PC-3 (cell line): Measurements from ENCODE around the gene CSNK1G1. TPM values are rescaled to one million over a fixed set of nuclear protein-coding genes. Genes with fewer than 3 reads are reported as not detected.

Source experiments
- ATAC-seq: fragments of 200-7000 bp; cut with Tn5 transposase; 2 replicates; pipeline ENCODE4 v1.9.1; 2020; ENCODE audit warnings: mild to moderate bottlenecking, moderate library complexity
- BruUV-seq: library from RNA; stranded (reverse); fragments of 400-500 nt; replicated peaks from 2 replicates; lab custom pipeline; 2021; lab: Mats Ljungman, UMichigan
- CTCF ChIA-PET: fragments of 300-600 bp; sonication (Branson Sonifier 250); formaldehyde crosslinking; loops from one replicate; lab custom pipeline; 2022; ENCODE audit warnings: antibody characterized with exemption; lab: Charles Lee
- POLR2A ChIA-PET: fragments of 300-600 bp; sonication (Branson Sonifier 250); formaldehyde crosslinking; loops from one replicate; lab custom pipeline; 2022; ENCODE audit warnings: antibody characterized with exemption; ENCODE audit not compliant: unreplicated experiment; lab: Charles Lee
- DNase-seq: peaks from one replicate; pipeline ENCODE4 v3.0.0-alpha.2; 2015
- H2AFZ ChIP-seq: fragments of 300-600 bp; sonication (generic); 2 replicates; pipeline ENCODE4 v1.6.0; 2016; ENCODE audit warnings: antibody characterized with exemption, low read length
- H3F3A ChIP-seq: fragments of 300-600 bp; sonication (generic); one replicate; pipeline ENCODE4 v1.6.0; 2017; ENCODE audit warnings: antibody characterized with exemption, low read length, control low read depth, mild to moderate bottlenecking; ENCODE audit not compliant: unreplicated experiment
- H3K27ac ChIP-seq: fragments of 300-600 bp; sonication (generic); 2 replicates; pipeline ENCODE4 v1.5.1; 2016; ENCODE audit warnings: mild to moderate bottlenecking, low read length
- H3K27me3 ChIP-seq: fragments of 300-600 bp; sonication (generic); 2 replicates; pipeline ENCODE4 v1.6.1; 2016; ENCODE audit warnings: low read length, mixed read lengths
- H3K36me3 ChIP-seq: fragments of 300-600 bp; sonication (generic); 2 replicates; pipeline ENCODE4 v1.6.1; 2016; ENCODE audit warnings: low read depth, mixed run types, low read length, mixed read lengths
- H3K4me1 ChIP-seq: fragments of 300-600 bp; sonication (generic); 2 replicates; pipeline ENCODE4 v1.5.1; 2016; ENCODE audit warnings: low read length; ENCODE audit not compliant: insufficient read depth
- H3K4me2 ChIP-seq: fragments of 300-600 bp; sonication (generic); 2 replicates; pipeline ENCODE4 v1.6.0; 2016; ENCODE audit warnings: low read length
- H3K4me3 ChIP-seq: fragments of 300-600 bp; sonication (generic); 2 replicates; pipeline ENCODE4 v1.5.1; 2016; ENCODE audit warnings: mild to moderate bottlenecking, low read length, mixed read lengths
- H3K79me2 ChIP-seq: fragments of 300-600 bp; sonication (generic); 2 replicates; pipeline ENCODE4 v1.6.1; 2017; ENCODE audit warnings: low read length, mixed read lengths
- H3K9ac ChIP-seq: fragments of 300-600 bp; sonication (generic); 2 replicates; pipeline ENCODE4 v1.6.0; 2016; ENCODE audit warnings: mild to moderate bottlenecking, low read length
- H3K9me2 ChIP-seq: fragments of 300-600 bp; sonication (generic); replicated peaks from 2 replicates; pipeline ENCODE4 v1.6.1; 2016; ENCODE audit warnings: mixed run types, low read length, mixed read lengths
- H3K9me3 ChIP-seq: fragments of 300-600 bp; sonication (generic); 2 replicates; pipeline ENCODE4 v1.6.1; 2016; ENCODE audit warnings: low read length, mixed read lengths
- H4K20me1 ChIP-seq: fragments of 300-600 bp; sonication (generic); 2 replicates; pipeline ENCODE4 v1.6.1; 2016; ENCODE audit warnings: low read length, mixed read lengths
- CTCF ChIP-seq: fragments of 300-600 bp; sonication (generic); conservative IDR thresholded peaks from 2 replicates; pipeline ENCODE4 v1.5.1; 2017; ENCODE audit warnings: antibody characterized with exemption, low read depth, mild to moderate bottlenecking, low read length
- EZH2 ChIP-seq: fragments of 300-600 bp; sonication (generic); IDR thresholded peaks from one replicate; pipeline ENCODE4 v1.6.1; 2017; ENCODE audit warnings: antibody characterized with exemption, mild to moderate bottlenecking, low read length; ENCODE audit not compliant: unreplicated experiment
- EZH2phosphoT487 ChIP-seq: fragments of 300-600 bp; sonication (generic); IDR thresholded peaks from 2 replicates; pipeline ENCODE4 v1.6.1; 2018; ENCODE audit warnings: mild to moderate bottlenecking, antibody characterized with exemption, low read length, borderline replicate concordance
- intact Hi-C: fragments of 100-400 bp; cut with micrococcal nuclease; formaldehyde crosslinking; loops from 2 replicates; pipeline ENCODE4 v1.9.0; 2023
- total RNA-seq: library from RNA; depleted of rRNA; stranded (reverse); fragments of >200 nt; gene quantifications from 2 replicates; pipeline ENCODE4 v1.2.3, GENCODE V29; 2014

CSNK1G1 gene
- total RNA-seq, 1 experiment from 2014 or later: 9.8 TPM

GRCh38 chr15:64232400-64232799 is 123.6 kb downstream of the CSNK1G1 start:
- ChIA-PET POLR2A (interaction anchor here (0.6 to 0.7 kb wide), 2 partner anchors 10 to 124 kb away, joined by 4 to 9 read pairs; no protein-coding TSS in a partner anchor), CTCF (no interaction called here)
- Histone ChIP-seq H3K4me1 (peaks cover 12% of the 10 kb centered on the region), H3K4me3 (no peak overlapping the region), H3K79me2 (no peaks in the 10 kb centered on the region), H2AFZ (no peak overlapping the region), H3K27me3 (no peaks in the 10 kb centered on the region), H3K9ac (no peak overlapping the region), H3K27ac (peak overlapping the region; percentile 8), H3F3A (no peaks in the 10 kb centered on the region), H3K9me2 (no peaks in the 10 kb centered on the region), H3K9me3 (no peaks in the 10 kb centered on the region), H4K20me1 (no peaks in the 10 kb centered on the region), H3K4me2 (0 out of 2 replicates have a peak overlapping the region, but pooled peaks have one; percentile 24), H3K36me3 (no peaks in the 10 kb centered on the region)
- intact Hi-C loops: no loop called here
- ATAC-seq (peak; percentile 90), DNase-seq (peak; percentile 68)
- TF ChIP-seq EZH2: no peak
- TF ChIP-seq EZH2phosphoT487: no peak
- no peak for TF ChIP-seq CTCF
- no TSS peak for BruUV-seq

- Histone ChIP-seq H3K9me3 (no peaks in the 10 kb centered on the region), H3K36me3 (no peaks in the 10 kb centered on the region), H3K27me3 (no peaks in the 10 kb centered on the region), H4K20me1 (no peaks in the 10 kb centered on the region), H3K4me3 (no peak overlapping the region), H3K79me2 (no peaks in the 10 kb centered on the region), H3K9me2 (no peaks in the 10 kb centered on the region), H2AFZ (no peak overlapping the region), H3K4me2 (no peak overlapping the region), H3F3A (no peaks in the 10 kb centered on the region), H3K27ac (no peak overlapping the region), H3K9ac (no peak overlapping the region), H3K4me1 (peaks cover 12% of the 10 kb centered on the region)
- ChIA-PET CTCF (no interaction called here), POLR2A (no interaction called here)
- DNase-seq (no peak), ATAC-seq (no peak)
- BruUV-seq: no TSS peak
- TF ChIP-seq EZH2: no peak
- TF ChIP-seq EZH2phosphoT487: no peak
- no peak for TF ChIP-seq CTCF
- intact Hi-C loops: no loop called here
These were observed 126.7 kb downstream of the CSNK1G1 start for GRCh38 chr15:64229129-64229724.

- Histone ChIP-seq H3K36me3 (no peaks in the 10 kb centered on the region), H3K4me2 (no peak overlapping the region), H3K9me3 (no peaks in the 10 kb centered on the region), H3K4me3 (no peak overlapping the region), H3K4me1 (peaks cover 6% of the 10 kb centered on the region; the same call in 1 of the 2 replicates), H3K9ac (no peak overlapping the region), H3K9me2 (no peaks in the 10 kb centered on the region), H3K79me2 (no peaks in the 10 kb centered on the region), H2AFZ (no peak overlapping the region), H4K20me1 (no peaks in the 10 kb centered on the region), H3K27ac (no peak overlapping the region), H3F3A (no peaks in the 10 kb centered on the region), H3K27me3 (no peaks in the 10 kb centered on the region)
- TF ChIP-seq EZH2phosphoT487 (no peak), EZH2 (no peak), CTCF (no peak)
- POLR2A ChIA-PET: no interaction called here
- intact Hi-C loops: no loop called here
- no peak for DNase-seq
- CTCF ChIA-PET: no interaction called here
- no TSS peak for BruUV-seq
- ATAC-seq: no peak
These were observed 130.2 kb downstream of the CSNK1G1 start for GRCh38 chr15:64225804-64226203.
